ENCODE results near the gene OLFM1. TPM values are rescaled to one million over a fixed set of nuclear protein-coding genes. Genes with fewer than 3 reads are reported as not detected.
A peak's percentile ranks its signal among the peaks of the same experiment; 100 is the strongest.

Gene OLFM1
- total RNA-seq (2012; rRNA removed) = 4.1 and 4.8 TPM in 2 replicates

DNA sequence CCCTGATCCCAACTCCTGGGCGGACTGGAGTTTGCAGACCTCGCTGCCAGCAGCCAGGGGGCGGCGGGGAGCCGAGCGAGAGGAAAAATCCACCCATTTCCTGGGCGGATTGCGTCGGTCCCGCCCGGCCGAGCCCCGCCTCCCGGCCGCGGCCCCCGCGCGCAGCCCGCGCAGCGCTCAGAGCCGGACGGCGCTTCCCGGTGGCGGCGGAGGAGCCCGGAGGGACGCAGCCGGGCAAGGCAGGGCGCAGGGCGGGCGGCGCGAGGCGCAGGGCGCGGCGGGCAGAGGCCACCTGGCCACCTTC lies at the start of gene OLFM1:
OLFM1 (plus strand) TSS at position 180 of the 304 bp plus-strand sequence. CDS start 322 bp downstream, outside the sequence.
- peaks cover 21% of the 10 kb centered on the region for H3K27me3 ChIP-seq (ENCODE audit: control insufficient read depth, insufficient read depth, low read length)
- H3K36me3 ChIP-seq (ENCODE audit: insufficient read depth, low read length) = no peaks in the 10 kb centered on the region
- no peak within 1 kb of the TSS for H3K9ac ChIP-seq (ENCODE audit: low read depth, low read length)
- no peaks in the 10 kb centered on the region for H3K9me3 ChIP-seq (replicated peaks; ENCODE audit: low read length)
- peak within 1 kb of the TSS; percentile 84 for H3K4me2 ChIP-seq (ENCODE audit: low read length)
- peaks cover 4% of the 10 kb centered on the region for H3K4me1 ChIP-seq (ENCODE audit: control insufficient read depth, insufficient read depth, low read length)
- H3K4me3 ChIP-seq (ENCODE audit: low read length) = peak within 1 kb of the TSS; percentile 59

DNA sequence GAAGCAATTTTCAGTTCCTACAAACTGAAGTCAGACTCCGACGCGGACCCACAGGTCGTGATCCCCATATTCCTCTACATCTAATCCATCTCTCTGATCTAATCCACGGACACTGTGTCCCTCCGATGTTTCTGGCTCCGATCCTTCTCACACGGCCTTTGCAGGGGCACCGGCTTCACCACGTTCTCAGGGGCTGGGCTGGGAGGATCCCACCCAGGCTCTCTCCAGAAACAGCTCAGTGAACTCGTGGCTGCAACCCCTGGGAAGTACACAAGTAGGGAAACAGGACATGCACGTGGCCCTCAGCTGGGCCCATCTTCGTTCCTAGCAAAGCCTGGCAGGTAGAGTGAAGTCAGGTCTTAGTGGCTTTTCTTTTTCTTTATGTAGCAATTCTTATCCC lies 49.1 kb upstream of the OLFM1 start:
- Histone ChIP-seq H3K4me1 (ENCODE audit: control insufficient read depth, insufficient read depth, low read length) (no peaks in the 10 kb centered on the region), H3K36me3 (ENCODE audit: insufficient read depth, low read length) (no peaks in the 10 kb centered on the region), H3K9me3 (replicated peaks; ENCODE audit: low read length) (no peaks in the 10 kb centered on the region), H3K9ac (ENCODE audit: low read depth, low read length) (no peak overlapping the region), H3K4me3 (ENCODE audit: low read length) (no peak overlapping the region), H3K4me2 (ENCODE audit: low read length) (no peak overlapping the region), H3K27me3 (ENCODE audit: control insufficient read depth, insufficient read depth, low read length) (peaks cover 25% of the 10 kb centered on the region)

- no peak overlapping the region for H3K4me2 ChIP-seq (ENCODE audit: low read length)
- H3K9me3 ChIP-seq (replicated peaks; ENCODE audit: low read length) = no peaks in the 10 kb centered on the region
- peaks cover 25% of the 10 kb centered on the region for H3K27me3 ChIP-seq (ENCODE audit: control insufficient read depth, insufficient read depth, low read length)
- no peaks in the 10 kb centered on the region for H3K4me1 ChIP-seq (ENCODE audit: control insufficient read depth, insufficient read depth, low read length)
- H3K4me3 ChIP-seq (ENCODE audit: low read length) = no peak overlapping the region
- no peak overlapping the region for H3K9ac ChIP-seq (ENCODE audit: low read depth, low read length)
- no peaks in the 10 kb centered on the region for H3K36me3 ChIP-seq (ENCODE audit: insufficient read depth, low read length)
Observed at GRCh38 chr9:135038826-135039225, 48.6 kb upstream of the OLFM1 start.

- no peak overlapping the region for H3K4me3 ChIP-seq (ENCODE audit: low read length)
- no peaks in the 10 kb centered on the region for H3K36me3 ChIP-seq (ENCODE audit: insufficient read depth, low read length)
- H3K4me2 ChIP-seq (ENCODE audit: low read length) = no peak overlapping the region
- H3K27me3 ChIP-seq (ENCODE audit: control insufficient read depth, insufficient read depth, low read length) = peaks cover 25% of the 10 kb centered on the region
- no peaks in the 10 kb centered on the region for H3K4me1 ChIP-seq (ENCODE audit: control insufficient read depth, insufficient read depth, low read length)
- H3K9ac ChIP-seq (ENCODE audit: low read depth, low read length) = no peak overlapping the region
- H3K9me3 ChIP-seq (replicated peaks; ENCODE audit: low read length) = no peaks in the 10 kb centered on the region
Observed at GRCh38 chr9:135039266-135039870, 48.1 kb upstream of the OLFM1 start.

DNA sequence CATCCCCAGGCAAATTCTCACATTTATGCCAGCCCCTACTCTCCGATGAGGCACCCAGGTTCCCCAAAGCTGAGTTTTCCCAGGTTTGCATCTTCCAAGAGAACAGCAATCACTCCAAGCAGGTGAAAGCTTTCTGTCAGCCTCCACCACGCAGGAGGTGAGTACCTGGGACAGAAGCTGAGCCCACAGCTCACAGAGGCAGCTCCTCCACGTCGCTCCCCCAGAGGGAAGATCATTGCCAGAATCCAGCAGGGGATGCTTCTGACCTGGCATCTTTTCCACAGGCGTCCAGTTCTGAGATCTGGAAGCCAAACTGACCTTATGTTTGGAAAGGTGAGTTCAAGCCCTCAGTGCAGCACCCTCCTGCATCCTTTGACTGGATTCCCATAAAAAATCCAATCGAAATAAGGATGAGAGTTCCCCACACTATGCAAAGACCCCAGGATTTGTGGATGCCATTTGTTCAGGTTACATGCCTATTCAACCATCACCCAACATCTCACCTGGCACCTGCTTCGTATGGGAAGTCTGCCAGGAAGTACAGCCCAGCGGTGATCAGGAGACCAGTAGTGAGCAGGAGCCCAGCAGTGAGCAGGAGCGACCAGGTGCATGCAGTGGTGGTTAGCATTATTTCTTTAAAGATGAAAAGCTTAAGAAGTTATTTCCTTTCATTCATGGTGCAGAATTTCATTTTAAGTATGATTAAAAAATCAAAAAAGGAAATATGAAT lies 47.4 kb upstream of the OLFM1 start:
- Histone ChIP-seq H3K27me3 (ENCODE audit: control insufficient read depth, insufficient read depth, low read length) (peaks cover 25% of the 10 kb centered on the region), H3K4me3 (ENCODE audit: low read length) (no peak overlapping the region)

GRCh38 chr9:135040892-135041291 lies 46.6 kb upstream of the OLFM1 start:
- no peaks in the 10 kb centered on the region for H3K36me3 ChIP-seq (ENCODE audit: insufficient read depth, low read length)
- no peak overlapping the region for H3K4me2 ChIP-seq (ENCODE audit: low read length)
- no peaks in the 10 kb centered on the region for H3K9me3 ChIP-seq (replicated peaks; ENCODE audit: low read length)
- H3K4me3 ChIP-seq (ENCODE audit: low read length) = no peak overlapping the region
- H3K9ac ChIP-seq (ENCODE audit: low read depth, low read length) = no peak overlapping the region
- peaks cover 22% of the 10 kb centered on the region for H3K27me3 ChIP-seq (ENCODE audit: control insufficient read depth, insufficient read depth, low read length)
- no peaks in the 10 kb centered on the region for H3K4me1 ChIP-seq (ENCODE audit: control insufficient read depth, insufficient read depth, low read length)

More for the DNA sequence above, 47.4 kb upstream of the OLFM1 start:
- no peak overlapping the region for H3K4me2 ChIP-seq (ENCODE audit: low read length)
- H3K9me3 ChIP-seq (replicated peaks; ENCODE audit: low read length) = no peaks in the 10 kb centered on the region
- no peak overlapping the region for H3K9ac ChIP-seq (ENCODE audit: low read depth, low read length)
- no peaks in the 10 kb centered on the region for H3K4me1 ChIP-seq (ENCODE audit: control insufficient read depth, insufficient read depth, low read length)
- H3K36me3 ChIP-seq (ENCODE audit: insufficient read depth, low read length) = no peaks in the 10 kb centered on the region

DNA sequence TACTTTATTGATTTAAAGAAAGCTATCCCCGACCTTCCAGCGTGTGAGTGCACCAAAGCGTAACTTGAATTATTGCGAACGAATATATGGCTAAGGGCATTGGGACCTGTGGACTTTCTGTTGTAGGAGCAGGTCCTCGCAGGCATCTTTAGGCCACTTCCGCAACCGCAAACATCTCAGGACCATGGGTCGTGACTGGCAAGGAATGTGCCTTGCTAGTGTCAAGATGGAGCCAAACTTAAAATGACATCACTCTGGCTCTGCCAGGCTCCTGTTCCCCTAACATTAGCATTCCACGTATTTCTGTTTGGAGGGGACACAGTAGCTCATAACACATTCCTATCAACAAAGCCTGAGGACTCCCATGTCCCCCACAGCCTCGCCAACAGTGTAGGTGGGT lies 44.1 kb upstream of the OLFM1 start:
- Histone ChIP-seq H3K9me3 (replicated peaks; ENCODE audit: low read length) (no peaks in the 10 kb centered on the region), H3K4me1 (ENCODE audit: control insufficient read depth, insufficient read depth, low read length) (no peaks in the 10 kb centered on the region), H3K9ac (ENCODE audit: low read depth, low read length) (no peak overlapping the region), H3K36me3 (ENCODE audit: insufficient read depth, low read length) (no peaks in the 10 kb centered on the region), H3K4me2 (ENCODE audit: low read length) (no peak overlapping the region), H3K27me3 (ENCODE audit: control insufficient read depth, insufficient read depth, low read length) (peaks cover 7% of the 10 kb centered on the region), H3K4me3 (ENCODE audit: low read length) (no peak overlapping the region)

GRCh38 chr9:135045264-135045927 lies 42.1 kb upstream of the OLFM1 start:
- no peak overlapping the region for H3K4me2 ChIP-seq (ENCODE audit: low read length)
- no peaks in the 10 kb centered on the region for H3K36me3 ChIP-seq (ENCODE audit: insufficient read depth, low read length)
- H3K9me3 ChIP-seq (replicated peaks; ENCODE audit: low read length) = no peaks in the 10 kb centered on the region
- no peaks in the 10 kb centered on the region for H3K27me3 ChIP-seq (ENCODE audit: control insufficient read depth, insufficient read depth, low read length)
- no peaks in the 10 kb centered on the region for H3K4me1 ChIP-seq (ENCODE audit: control insufficient read depth, insufficient read depth, low read length)
- H3K4me3 ChIP-seq (ENCODE audit: low read length) = no peak overlapping the region
- no peak overlapping the region for H3K9ac ChIP-seq (ENCODE audit: low read depth, low read length)

GRCh38 chr9:135045928-135046738 lies 41.3 kb upstream of the OLFM1 start:
- H3K9ac ChIP-seq (ENCODE audit: low read depth, low read length) = no peak overlapping the region
- no peaks in the 10 kb centered on the region for H3K4me1 ChIP-seq (ENCODE audit: control insufficient read depth, insufficient read depth, low read length)
- no peak overlapping the region for H3K4me2 ChIP-seq (ENCODE audit: low read length)

DNA sequence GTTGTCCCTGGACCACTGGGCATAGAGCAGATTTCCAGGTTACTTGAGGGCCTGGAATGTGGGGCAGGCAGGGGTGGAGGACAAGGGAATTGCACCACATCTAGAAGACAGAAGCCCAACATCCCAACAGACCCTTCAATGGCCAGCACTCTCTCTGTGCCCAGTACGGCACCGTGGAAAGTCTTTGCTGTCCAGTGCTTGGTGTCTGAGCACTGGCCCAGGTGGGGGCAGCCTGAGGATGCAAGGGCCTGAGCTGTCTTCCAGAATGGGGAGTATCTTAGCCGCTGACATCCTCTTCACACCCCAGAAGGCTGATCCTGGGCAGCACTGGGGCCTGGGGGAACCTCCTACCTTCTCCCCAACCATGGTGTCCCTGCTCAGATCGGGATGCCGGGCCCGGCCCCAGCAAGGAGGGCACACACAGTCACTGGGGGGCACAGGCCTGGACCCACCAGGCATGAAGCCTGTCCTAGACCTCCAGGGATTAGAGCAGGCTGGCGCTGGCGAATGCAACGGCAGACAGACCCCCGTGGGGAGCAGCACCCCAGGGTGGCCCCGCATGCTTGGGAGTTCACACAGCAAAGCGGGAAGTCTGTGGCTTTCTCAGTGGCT lies 40.6 kb upstream of the OLFM1 start:
- no peak overlapping the region for H3K4me2 ChIP-seq (ENCODE audit: low read length)
- H3K36me3 ChIP-seq (ENCODE audit: insufficient read depth, low read length) = no peaks in the 10 kb centered on the region
- H3K27me3 ChIP-seq (ENCODE audit: control insufficient read depth, insufficient read depth, low read length) = no peaks in the 10 kb centered on the region
- no peak overlapping the region for H3K9ac ChIP-seq (ENCODE audit: low read depth, low read length)
- no peaks in the 10 kb centered on the region for H3K4me1 ChIP-seq (ENCODE audit: control insufficient read depth, insufficient read depth, low read length)
- no peaks in the 10 kb centered on the region for H3K9me3 ChIP-seq (replicated peaks; ENCODE audit: low read length)
- no peak overlapping the region for H3K4me3 ChIP-seq (ENCODE audit: low read length)

More at GRCh38 chr9:135045928-135046738, 41.3 kb upstream of the OLFM1 start:
- H3K36me3 ChIP-seq (ENCODE audit: insufficient read depth, low read length) = no peaks in the 10 kb centered on the region
- H3K4me3 ChIP-seq (ENCODE audit: low read length) = no peak overlapping the region
- H3K9me3 ChIP-seq (replicated peaks; ENCODE audit: low read length) = no peaks in the 10 kb centered on the region
- H3K27me3 ChIP-seq (ENCODE audit: control insufficient read depth, insufficient read depth, low read length) = no peaks in the 10 kb centered on the region

- no peaks in the 10 kb centered on the region for H3K9me3 ChIP-seq (replicated peaks; ENCODE audit: low read length)
- H3K4me3 ChIP-seq (ENCODE audit: low read length) = no peak overlapping the region
- H3K4me2 ChIP-seq (ENCODE audit: low read length) = no peak overlapping the region
- H3K4me1 ChIP-seq (ENCODE audit: control insufficient read depth, insufficient read depth, low read length) = no peaks in the 10 kb centered on the region
- no peaks in the 10 kb centered on the region for H3K36me3 ChIP-seq (ENCODE audit: insufficient read depth, low read length)
- H3K27me3 ChIP-seq (ENCODE audit: control insufficient read depth, insufficient read depth, low read length) = no peaks in the 10 kb centered on the region
- H3K9ac ChIP-seq (ENCODE audit: low read depth, low read length) = no peak overlapping the region
Observed at GRCh38 chr9:135047521-135047920, 39.9 kb upstream of the OLFM1 start.
